ENCODE results near the gene ZNF618.
A peak's percentile ranks its signal among the peaks of the same experiment; 100 is the strongest.

The ZNF618 gene

DNA sequence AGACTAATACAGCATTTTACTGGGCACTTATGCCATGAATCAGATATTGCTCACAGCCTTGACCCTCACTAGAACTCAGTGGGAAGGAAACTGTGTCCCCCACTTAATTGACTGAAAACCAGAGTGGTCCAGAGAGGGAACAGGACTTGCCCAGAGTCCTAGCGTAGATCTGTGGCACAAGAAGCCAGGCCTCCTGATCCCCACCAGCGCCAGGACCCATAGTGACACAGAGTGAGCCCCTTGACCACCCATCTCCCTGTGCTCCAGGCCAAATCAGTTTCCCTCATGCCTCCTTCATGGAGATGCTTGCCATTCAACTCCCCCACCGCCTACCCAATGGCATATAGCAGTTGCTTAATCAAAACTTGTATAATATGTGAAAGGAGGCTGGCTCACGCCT, 214.7 kb downstream of the ZNF618 start:
- H3K4me3 ChIP-seq (ENCODE audit: low read depth, low read length), result no peak overlapping the region

DNA sequence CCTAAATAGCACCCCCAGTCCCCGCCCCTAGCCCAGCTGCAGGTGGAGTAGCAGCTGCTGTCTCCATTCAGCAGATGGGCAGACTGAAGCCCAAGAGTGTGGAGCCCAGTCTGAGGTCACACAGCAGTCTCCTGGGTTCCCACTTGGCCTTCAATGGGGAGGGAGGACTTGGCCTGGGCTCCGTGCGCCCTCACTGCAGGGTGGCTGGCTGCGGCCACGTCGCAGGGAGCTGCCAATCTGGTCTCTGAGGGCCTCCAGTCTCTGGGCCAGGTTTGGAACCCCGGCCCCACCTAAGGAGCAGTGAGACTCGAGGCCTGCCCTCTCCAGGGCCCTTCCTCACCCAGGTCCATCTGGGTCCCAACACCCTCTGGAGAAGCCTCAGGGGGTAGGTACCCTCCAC, 215.6 kb downstream of the ZNF618 start:
- H3K4me3 ChIP-seq (ENCODE audit: low read depth, low read length), result no peak overlapping the region

DNA sequence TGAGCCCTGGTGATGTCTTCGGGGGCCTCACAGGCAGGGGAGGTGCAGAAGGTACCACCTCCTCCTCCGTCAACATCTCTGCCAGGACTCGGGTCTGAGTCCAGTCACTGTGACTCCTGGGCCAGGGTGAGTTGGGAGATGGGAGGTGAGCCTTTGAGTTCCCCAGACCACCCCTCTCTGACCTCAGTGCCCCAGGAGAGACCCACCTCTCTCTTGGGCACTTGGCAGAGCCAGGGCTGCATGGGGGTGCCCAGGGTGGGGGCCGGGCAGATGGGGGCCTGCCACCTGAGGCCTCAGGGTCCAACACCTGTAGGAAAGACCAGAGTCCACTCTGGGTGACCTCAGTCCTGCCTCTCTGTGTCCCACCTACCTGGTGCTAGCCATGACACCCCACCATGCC, 216.2 kb downstream of the ZNF618 start:
- no peak overlapping the region for H3K4me3 ChIP-seq (ENCODE audit: low read depth, low read length)

DNA sequence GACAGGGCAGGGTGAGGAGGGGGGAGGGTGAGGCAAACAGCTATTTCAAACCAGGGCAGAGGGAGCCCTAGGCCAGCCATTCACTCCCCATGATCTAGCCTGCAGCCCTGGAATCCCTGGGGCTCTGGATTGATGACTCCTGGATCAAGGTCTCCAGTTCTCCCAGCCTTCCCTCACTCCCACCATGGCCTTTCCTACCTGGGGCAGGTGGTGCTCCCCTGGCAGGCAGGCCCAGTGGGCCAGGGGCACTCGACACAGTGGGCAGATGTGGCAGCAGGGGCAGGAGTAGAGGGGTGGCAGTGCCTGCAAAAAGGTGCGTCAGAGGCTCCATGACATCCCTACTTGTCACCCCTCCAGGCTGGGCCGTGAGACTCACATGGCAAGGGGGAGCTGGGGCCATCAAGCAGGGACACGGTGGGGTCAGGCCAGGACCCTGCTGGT, 216.9 kb downstream of the ZNF618 start:
- H3K4me3 ChIP-seq (ENCODE audit: low read depth, low read length), result no peak overlapping the region

DNA sequence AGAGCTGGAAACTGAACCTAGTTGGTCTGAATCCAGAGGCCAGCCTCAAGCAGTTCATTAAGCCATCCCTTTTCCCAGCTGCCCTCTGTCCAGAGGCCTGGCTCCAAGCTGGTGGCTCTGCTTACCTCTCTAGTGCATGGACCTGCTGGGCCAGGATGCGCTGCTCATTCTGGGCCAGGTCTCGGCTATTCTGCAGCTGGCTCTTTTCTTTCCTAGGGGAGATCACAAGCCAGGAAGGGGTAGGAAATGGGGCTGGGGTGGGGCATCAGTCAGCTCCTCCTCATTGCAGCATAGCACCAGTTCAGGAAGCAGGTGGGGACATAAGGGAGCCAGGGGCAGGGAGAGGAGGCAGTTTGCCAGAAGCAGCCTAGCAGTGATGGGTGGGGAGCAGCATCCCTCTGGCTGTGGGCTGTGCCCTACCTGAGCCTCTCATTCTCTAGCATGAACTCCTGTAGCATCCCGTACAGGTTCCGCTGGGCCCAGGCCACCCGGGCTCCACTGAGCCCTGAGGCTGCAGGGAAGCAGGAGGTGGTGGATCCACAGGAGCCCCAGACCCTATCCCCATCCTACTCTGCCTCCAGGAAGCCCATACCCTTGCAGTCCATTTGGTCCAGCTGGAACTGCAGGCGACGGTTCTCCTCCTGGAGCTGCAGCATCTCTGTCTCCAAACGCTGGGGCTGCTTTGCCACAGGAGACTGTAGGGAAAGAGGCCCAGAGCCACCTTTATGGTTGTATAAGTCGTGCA, 217.8 kb downstream of the ZNF618 start:
- H3K4me3 ChIP-seq (ENCODE audit: low read depth, low read length), result no peak overlapping the region

DNA sequence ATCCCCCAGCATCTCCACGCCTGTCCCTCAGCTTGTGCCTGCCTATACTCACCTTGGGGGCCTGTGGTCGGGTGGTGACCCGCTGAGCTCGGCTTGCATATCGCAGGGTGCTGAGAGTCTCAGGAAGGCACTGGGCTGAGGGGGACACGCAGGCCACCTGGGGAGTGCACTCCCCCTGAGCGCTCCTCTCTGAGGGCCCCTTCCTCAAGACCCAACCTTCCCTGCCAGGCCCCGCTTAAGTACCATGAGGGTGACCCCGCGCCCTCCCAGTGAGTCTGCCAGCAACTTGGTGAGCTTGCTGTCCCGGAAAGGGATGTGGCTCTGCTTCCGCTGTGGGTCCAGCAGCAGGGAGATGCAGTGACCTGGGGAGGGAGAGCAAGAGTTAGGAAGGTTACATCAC, 218.9 kb downstream of the ZNF618 start:
- no peak overlapping the region for H3K4me3 ChIP-seq (ENCODE audit: low read depth, low read length)

DNA sequence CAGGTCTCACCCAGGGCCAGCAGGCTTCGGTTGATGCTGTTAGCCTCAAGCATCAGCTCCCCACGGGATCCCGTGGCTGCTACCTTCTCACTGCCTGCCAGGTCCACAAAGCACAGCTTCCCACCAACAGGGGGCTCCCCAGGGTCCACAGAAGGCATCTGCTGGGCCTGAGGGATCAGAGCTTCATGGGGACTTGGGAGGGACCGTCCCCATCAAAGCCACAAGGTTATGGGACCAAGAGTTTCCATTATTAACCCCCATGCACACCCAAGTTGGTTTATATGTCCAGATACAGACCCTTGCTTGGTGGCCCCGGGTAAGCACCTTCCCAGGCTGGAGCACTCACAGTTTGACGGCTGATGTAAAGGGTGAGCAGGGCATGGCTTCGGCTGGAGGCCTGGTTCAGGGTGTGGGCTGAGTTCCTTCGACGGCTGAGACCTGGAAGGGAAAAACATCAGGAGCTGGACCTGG, 220.0 kb downstream of the ZNF618 start:
- no peak overlapping the region for H3K4me3 ChIP-seq (ENCODE audit: low read depth, low read length)

DNA sequence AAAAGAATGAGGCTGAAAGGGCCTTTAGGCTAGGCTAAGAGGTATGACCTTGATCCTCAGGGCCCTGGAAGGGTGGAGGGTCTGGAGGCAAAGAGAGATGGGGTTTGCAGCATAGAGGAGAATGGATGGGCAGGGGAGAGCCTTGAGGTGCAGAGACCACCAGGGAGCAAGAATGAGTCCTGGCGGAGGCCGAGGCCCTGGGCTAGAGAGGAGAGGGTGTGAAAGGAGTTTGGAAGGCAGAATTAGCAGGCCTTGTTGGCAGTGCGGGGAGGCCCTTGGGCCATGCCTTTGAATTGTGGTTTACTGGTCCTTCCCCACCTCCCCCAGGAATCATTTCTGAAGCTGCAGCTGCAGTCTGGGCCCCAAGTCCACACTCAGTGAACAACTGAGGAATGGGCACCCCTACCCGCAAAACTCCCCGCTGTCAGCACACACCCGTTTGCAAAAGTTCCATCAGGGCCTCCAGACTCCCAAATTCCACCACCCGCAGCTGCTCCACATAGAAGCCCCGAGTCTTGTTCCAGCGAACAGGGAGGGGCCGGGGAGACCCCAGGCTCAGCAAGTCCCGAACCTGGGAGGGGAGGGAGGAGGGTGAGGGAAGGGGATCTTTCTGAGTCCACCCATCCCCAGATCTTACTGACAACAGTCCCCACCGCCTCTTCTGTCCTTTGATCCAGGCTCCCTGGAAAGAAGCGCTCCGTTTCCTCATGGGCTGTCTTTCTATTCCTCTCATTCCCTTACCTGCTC, 220.9 kb downstream of the ZNF618 start:
- H3K4me3 ChIP-seq (ENCODE audit: low read depth, low read length), result no peak overlapping the region

DNA sequence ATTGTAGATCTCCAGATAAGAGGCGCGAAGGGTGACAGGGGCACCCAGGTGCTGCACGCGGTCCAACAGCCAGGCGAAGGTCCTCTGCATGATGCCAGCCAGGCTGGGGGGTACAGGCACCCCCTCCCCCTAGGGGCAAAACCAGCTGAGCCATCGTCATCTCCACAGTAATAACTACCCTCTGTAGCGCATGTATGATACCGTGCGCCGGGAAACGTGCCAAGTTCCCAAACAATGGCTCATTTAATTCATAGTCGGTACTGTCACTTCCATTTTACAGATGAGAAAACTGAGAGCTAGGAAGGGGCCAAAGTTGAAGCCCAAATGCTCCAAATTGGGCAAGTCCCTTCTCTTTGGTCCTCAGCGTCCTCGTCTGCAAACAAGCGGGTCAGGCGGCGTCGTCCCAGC, 221.5 kb downstream of the ZNF618 start:
- H3K4me3 ChIP-seq (ENCODE audit: low read depth, low read length), result peak overlapping the region; percentile 48

DNA sequence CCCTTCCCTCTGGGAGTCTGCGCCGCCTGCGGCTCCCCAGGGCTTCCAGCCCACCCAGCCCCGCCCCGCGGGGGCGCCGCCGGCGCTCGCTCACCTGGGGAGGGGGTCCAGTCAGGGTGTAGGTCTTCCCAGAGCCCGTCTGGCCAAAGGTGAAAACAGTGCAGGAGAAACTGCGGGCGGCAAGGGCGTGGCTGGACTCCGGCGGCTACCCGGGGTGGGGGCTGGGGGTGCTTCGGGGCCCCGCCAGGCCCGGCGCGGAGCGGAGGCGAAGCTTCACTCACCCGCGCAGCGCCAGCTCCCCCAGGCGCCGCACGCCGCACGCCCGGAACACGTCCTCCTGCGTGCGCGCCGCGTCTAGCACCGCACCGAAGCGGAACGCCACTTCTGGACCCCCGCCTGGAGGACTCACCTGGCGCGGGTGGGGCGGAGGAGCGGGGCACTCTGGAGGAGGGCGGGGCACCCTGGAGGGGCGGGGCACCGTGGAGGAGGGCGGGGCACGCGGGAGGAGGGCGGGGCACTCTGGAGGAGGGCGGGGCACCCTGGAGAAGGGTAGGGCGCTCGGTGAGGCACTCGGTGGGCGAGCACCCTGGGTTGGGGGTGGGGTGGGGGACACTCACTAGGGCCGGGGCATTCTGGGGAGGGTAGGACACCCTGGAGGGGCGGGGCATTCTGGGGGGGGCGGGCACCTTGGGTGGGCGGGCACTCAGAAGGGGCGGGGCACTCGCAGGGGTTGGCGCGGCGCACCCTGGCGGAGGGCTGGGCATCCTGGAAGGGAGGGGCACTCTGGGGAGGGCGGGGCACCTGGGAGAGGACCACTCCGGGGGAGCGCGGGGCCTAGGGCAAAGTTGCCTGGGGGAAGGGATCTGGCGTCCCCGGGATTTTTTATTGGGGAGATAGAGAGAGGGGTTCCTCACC, 222.2 kb downstream of the ZNF618 start:
- H3K4me3 ChIP-seq (ENCODE audit: low read depth, low read length), result peak overlapping the region; percentile 48

DNA sequence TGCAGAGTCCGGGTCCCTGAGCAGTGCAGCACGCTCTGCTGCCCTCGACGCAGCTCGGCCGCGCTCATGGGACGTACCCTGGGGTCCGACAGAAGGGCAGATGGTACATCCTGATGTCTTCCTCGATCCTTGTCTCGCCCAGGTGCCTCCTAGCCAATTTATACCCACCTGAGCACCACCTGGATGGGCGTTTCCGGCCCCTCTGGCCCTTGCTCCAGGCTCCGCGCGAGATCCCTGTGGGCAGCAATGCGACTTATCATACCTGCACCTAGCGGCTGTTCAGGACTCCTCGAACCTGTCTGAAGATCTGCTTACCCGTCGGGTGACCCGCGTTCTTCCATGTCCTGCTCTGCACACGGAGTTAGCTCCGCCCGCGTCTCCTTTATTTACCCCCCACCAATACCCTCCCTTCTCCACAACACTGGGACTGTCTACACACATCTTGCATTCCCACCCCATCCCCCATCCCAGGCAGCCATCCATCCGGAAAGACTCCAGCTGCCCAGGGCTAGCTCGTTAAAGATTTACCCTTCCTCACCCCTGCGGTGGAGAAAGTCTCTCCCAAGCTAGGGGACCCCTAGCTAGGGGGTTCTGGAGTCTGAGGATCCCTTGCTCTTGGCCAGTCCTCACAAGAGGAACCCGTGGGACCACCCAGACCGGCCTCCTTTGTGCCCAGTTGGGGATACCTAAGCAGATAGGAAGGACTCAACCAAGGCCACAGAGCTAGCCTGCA, 223.0 kb downstream of the ZNF618 start, which contains the start of gene KIF12:
TSS of gene KIF12 (minus strand) at position 357 of the 733 bp plus-strand sequence. CDS start at position 341, 16 bp downstream.
- peak within 1 kb of the TSS; percentile 48 for H3K4me3 ChIP-seq (ENCODE audit: low read depth, low read length)

DNA sequence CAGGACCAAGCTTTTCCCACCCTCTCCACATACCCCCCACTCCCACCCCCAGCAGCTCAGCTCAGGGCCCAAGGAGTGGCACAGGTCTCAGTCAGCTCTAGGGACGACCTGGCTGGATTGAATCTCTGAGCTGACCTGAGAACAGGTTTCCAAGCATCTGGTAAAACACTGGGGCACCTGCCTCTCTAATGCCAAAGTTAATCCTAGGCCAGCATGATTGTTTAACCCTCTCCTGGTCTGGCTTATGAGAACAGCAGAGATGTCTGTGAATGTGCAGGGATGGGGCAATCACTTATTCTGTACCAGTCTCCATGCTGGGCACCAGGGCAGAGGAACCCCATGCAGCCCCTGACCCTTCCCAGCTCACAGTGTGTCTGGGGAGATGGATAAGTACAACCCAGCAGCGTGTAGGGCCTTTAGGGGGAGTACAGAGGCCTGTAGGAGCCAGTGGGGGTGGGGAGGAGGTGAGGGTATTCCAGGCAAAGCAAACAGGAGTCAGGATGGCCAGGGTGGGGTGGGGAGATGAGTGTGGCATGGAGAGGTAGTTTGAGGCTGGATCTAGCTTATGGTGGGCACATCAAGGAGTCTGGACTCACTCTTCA, 223.7 kb downstream of the ZNF618 start:
- no peak overlapping the region for H3K4me3 ChIP-seq (ENCODE audit: low read depth, low read length)

DNA sequence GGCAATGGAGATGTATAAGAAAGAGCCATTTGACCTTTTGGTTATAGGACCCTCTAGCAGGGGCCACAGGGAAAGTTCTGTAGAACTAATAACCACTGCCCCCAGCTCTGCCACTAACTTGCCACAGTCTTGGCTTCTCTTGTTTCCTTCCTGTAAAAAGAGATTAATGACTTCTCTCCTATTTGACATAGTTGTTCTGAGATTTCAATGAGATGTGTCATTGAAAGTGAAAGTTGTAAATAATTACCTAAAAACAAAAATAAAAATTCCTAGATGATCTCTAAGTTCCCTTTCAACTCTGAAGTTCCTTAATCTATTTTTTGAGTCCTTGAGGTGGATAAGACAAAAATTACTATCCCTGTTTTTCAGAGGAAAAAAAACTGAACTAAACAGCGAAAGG, 224.4 kb downstream of the ZNF618 start:
- H3K4me3 ChIP-seq (ENCODE audit: low read depth, low read length), result no peak overlapping the region

DNA sequence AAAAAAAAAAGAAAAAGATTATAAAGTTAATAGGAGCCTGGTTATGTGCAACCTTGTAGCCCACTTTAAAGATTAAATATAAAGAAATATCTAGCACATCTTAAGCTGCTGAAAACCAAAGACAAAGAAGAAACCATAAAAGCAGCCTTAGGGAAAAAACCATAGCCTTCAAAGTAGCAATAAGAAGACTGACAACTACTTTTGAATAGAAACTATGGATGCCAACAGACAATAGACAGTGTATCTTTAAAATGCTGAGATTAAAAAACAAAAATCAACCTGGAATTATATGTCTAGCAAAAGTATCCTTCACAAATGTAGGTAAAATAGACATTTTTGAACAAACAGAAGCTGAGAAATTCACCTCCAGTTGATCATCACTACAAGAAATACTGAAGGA, 226.4 kb downstream of the ZNF618 start:
- H3K4me3 ChIP-seq (ENCODE audit: low read depth, low read length), result no peak overlapping the region

DNA sequence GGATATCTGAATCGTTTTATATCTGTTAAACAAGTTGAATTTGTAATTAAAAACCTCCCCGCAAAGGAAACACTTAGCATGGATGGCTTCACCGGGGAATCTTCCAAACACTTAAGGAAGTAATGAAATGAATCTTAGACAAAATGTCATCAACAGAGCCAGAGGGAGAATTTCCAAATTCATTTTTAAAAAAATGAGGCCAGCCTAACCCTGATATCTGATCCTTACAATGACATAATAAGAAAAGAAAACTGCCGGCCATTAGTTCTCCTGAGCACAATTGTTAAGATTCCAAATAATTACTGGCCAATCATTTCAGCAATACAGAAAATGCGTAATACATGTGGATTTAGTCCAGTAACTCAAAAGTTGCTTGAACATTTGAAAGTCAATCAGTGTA, 229.1 kb downstream of the ZNF618 start:
- H3K4me3 ChIP-seq (ENCODE audit: low read depth, low read length), result no peak overlapping the region

Measured in iPS-11a (cell line).